ENCODE results near the gene KIF1B. TPM values are rescaled to one million over a fixed set of nuclear protein-coding genes. Genes with fewer than 3 reads are reported as not detected.

Gene KIF1B
- total RNA-seq, 1 experiment from 2014 or later: 57.7 TPM

DNA sequence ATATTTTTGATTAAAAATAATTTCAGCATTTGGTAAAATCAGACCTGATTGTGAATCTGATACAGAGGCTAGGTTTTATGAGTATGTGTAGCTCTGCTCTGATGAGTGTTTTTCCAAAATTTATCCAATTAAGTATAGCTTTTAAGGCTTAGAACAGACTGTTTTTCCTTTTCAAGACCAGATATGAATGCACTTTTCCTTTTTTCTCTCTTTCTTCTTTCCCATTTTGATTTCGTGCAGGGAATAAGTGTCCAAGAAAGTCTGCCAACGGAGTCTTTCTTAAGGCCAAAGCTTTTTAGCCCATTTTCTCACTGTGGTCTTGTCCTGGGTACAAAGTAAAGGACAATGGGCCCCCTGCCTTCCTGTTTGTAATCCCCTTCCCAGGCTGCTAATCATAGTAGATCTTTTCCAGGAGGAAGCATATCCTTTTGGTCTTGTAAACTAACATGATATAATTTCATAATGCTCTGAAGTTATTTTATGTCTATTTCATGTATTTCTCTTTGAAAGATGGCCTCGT, 2.9 kb downstream of the KIF1B start:
- no peak overlapping the region for H4K5ac ChIP-seq (ENCODE audit: insufficient read length, low read depth, low read length)
- no peaks in the 10 kb centered on the region; a peak in 1 of 7 replicates for H3K36me3 Mint-ChIP-seq (ENCODE audit: insufficient read depth in 1 of 3, low read depth in 3 of 3)
- H3K23ac ChIP-seq (ENCODE audit: insufficient read length, low read depth, low read length): no peak overlapping the region
- H3K79me2 ChIP-seq (ENCODE audit: insufficient read depth, low read length): peaks cover 42% of the 10 kb centered on the region
- no peak overlapping the region for H3K27ac ChIP-seq (ENCODE audit: insufficient read length, low read depth, low read length)
- no peak overlapping the region for H3K4ac ChIP-seq (ENCODE audit: low read depth, low read length)
- H3K27ac Mint-ChIP-seq: peak overlapping the region in 2 of 3 experiments; percentile 38 to 64; a peak in 3 of 7 replicates
- no peak overlapping the region for H4K91ac ChIP-seq (ENCODE audit: insufficient read length, low read depth, low read length)
- no peak overlapping the region for H3K14ac ChIP-seq (ENCODE audit: insufficient read depth, low read length)
- TF ChIP-seq, protein P1, sequence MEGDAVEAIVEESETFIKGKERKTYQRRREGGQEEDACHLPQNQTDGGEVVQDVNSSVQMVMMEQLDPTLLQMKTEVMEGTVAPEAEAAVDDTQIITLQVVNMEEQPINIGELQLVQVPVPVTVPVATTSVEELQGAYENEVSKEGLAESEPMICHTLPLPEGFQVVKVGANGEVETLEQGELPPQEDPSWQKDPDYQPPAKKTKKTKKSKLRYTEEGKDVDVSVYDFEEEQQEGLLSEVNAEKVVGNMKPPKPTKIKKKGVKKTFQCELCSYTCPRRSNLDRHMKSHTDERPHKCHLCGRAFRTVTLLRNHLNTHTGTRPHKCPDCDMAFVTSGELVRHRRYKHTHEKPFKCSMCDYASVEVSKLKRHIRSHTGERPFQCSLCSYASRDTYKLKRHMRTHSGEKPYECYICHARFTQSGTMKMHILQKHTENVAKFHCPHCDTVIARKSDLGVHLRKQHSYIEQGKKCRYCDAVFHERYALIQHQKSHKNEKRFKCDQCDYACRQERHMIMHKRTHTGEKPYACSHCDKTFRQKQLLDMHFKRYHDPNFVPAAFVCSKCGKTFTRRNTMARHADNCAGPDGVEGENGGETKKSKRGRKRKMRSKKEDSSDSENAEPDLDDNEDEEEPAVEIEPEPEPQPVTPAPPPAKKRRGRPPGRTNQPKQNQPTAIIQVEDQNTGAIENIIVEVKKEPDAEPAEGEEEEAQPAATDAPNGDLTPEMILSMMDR (conservative IDR thresholded peaks at IDR 0.05): no peak
- H3K4me1 Mint-ChIP-seq: peaks cover 40 to 51% of the 10 kb centered on the region in 2 experiments
- H2BK20ac ChIP-seq (ENCODE audit: low read depth, low read length, poor library complexity, severe bottlenecking): no peak overlapping the region
- H3K56ac ChIP-seq (ENCODE audit: insufficient read length, low read depth, low read length): no peak overlapping the region
- H3K9me3 Mint-ChIP-seq: no peaks in the 10 kb centered on the region
- H3K4me1 ChIP-seq (ENCODE audit: insufficient read depth, low read length): no peaks in the 10 kb centered on the region; the same call in 1 of the 2 replicates
- H2BK15ac ChIP-seq (ENCODE audit: low read depth, low read length): no peak overlapping the region
- no peak overlapping the region for H3T11ph ChIP-seq (ENCODE audit: low read length)
- no peak overlapping the region; a peak in 1 of 5 replicates for H3K4me3 Mint-ChIP-seq
- no peak overlapping the region for H4K8ac ChIP-seq (replicated peaks; ENCODE audit: insufficient read length, low read depth, low read length)
- no peak overlapping the region for H2BK120ac ChIP-seq (ENCODE audit: low read depth, low read length, poor library complexity, severe bottlenecking)
- no peaks in the 10 kb centered on the region for H3K9me3 ChIP-seq (ENCODE audit: control insufficient read depth, low read depth, low read length)
- DNase-seq: no peak
- no peaks in the 10 kb centered on the region for H3K27me3 Mint-ChIP-seq (ENCODE audit: low read depth)
- peaks cover 10% of the 10 kb centered on the region for H3K23me2 ChIP-seq (ENCODE audit: insufficient read length, low read depth, low read length, poor library complexity, severe bottlenecking)
- no peak overlapping the region for H2BK5ac ChIP-seq (ENCODE audit: insufficient read length, low read length)
- no peak overlapping the region for H3K9ac ChIP-seq (ENCODE audit: extremely low read depth, insufficient read length, low read length)
- peaks cover 5% of the 10 kb centered on the region for H3K79me1 ChIP-seq (ENCODE audit: insufficient read depth, low read depth, low read length, poor library complexity, severe bottlenecking)
- H3K18ac ChIP-seq (ENCODE audit: insufficient read length, low read depth, low read length): no peak overlapping the region
- H4K20me1 ChIP-seq (ENCODE audit: control insufficient read depth, insufficient read depth, insufficient read length): no peaks in the 10 kb centered on the region
- no peak overlapping the region for H3K4me2 ChIP-seq (ENCODE audit: insufficient read depth, insufficient read length, low read length)
- no CpG with 5 or more reads among the region's 3 CpGs for WGBS (ENCODE audit: extremely low coverage, insufficient read length, low lambda C conversion rate)
- no peaks in the 10 kb centered on the region for H3K27me3 ChIP-seq (ENCODE audit: insufficient read depth, low read length)
- H2AFZ ChIP-seq (ENCODE audit: low read length): no peak overlapping the region
- H2AK5ac ChIP-seq (ENCODE audit: insufficient read length, low read length): no peak overlapping the region
- no peak overlapping the region for H2BK12ac ChIP-seq (ENCODE audit: insufficient read length, low read depth, low read length)
